K562 (cell line): ENCODE results near the gene TARM1. TPM values are rescaled to one million over a fixed set of nuclear protein-coding genes. Genes with fewer than 3 reads are reported as not detected.

ENCODE experiments used
- ATAC-seq: fragments of 200-7000 bp; cut with Tn5 transposase; 3 replicates; pipeline ENCODE4 v1.9.1; 2020; ENCODE audit warnings: moderate library complexity
- BruUV-seq: library from RNA; stranded (reverse); fragments of 400-500 nt; replicated peaks from 2 replicates; lab custom pipeline; 2021; lab: Mats Ljungman, UMichigan
- CTCF ChIA-PET: fragments of 300-600 bp; formaldehyde crosslinking; extraction: SDS; loops from one replicate; lab custom pipeline; 2021; ENCODE audit warnings: low intra/inter-chr PET ratio; lab: Yijun Ruan, JAX
- POLR2A ChIA-PET: fragments of 300-600, 350-650 bp; sonication (Branson Sonifier 250); formaldehyde crosslinking; extraction: SDS; loops from one replicate; lab custom pipeline; 2021; ENCODE audit warnings: antibody characterized with exemption, inconsistent platforms; lab: Yijun Ruan, JAX
- DNase-seq, 4 experiments: peaks; one replicate each; pipeline versions ENCODE4 v3.0.0 to v3.0.0-alpha.2; 2011 to 2018; ENCODE audit warnings: low spot score in 3 of 4, mixed read lengths in 3 of 4; ENCODE audit errors: extremely low read depth in 1 of 4
- FAIRE-seq: peaks from 2 replicates; lab custom pipeline; 2011; peaks lifted over from hg19 to GRCh38; lab: Jason Lieb, UNC
- H2AFZ ChIP-seq: 2 replicates; pipeline ENCODE4 v1.6.0; 2011; ENCODE audit warnings: low read depth, low read length, control low read depth, inconsistent platforms
- H3K27ac ChIP-seq: fragments of 200-600 bp; 3 replicates; pipeline ENCODE4 v1.8.0; 2011; ENCODE audit warnings: low read depth, mild to moderate bottlenecking, control low read depth, inconsistent platforms, low read length, moderate library complexity, mixed read lengths; ENCODE audit errors: extremely low read depth
- H3K27me3 ChIP-seq, 2 experiments: fragments of 300-600 bp in 1 of 2; 2 replicates in 1 of 2; 3 replicates in 1 of 2; pipeline versions ENCODE4 v1.6.0 to v1.8.0; 2011; ENCODE audit warnings: inconsistent platforms in 2 of 2, low read length in 2 of 2, mild to moderate bottlenecking in 1 of 2, mixed read lengths in 1 of 2, moderate library complexity in 1 of 2; ENCODE audit not compliant: control insufficient read depth in 2 of 2, insufficient read depth in 2 of 2
- H3K36me3 ChIP-seq: fragments of 300-600 bp; 3 replicates; pipeline ENCODE4 v1.8.0; 2011; ENCODE audit warnings: mild to moderate bottlenecking, low read length, inconsistent platforms; ENCODE audit not compliant: control insufficient read depth, insufficient read depth
- H3K4me1 ChIP-seq, 2 experiments: fragments of 200-600 bp in 1 of 2; replicated peaks in 1 of 2; 2 replicates in 1 of 2; 3 replicates in 1 of 2; pipeline versions ENCODE4 v1.5.1 to v1.8.0; 2011; ENCODE audit warnings: inconsistent platforms in 2 of 2, low read length in 2 of 2, mild to moderate bottlenecking in 1 of 2, mixed read lengths in 1 of 2, moderate library complexity in 1 of 2; ENCODE audit not compliant: control insufficient read depth in 2 of 2, insufficient read depth in 2 of 2
- H3K4me2 ChIP-seq: 2 replicates; pipeline ENCODE4 v1.6.1; 2011; ENCODE audit warnings: low read length, control low read depth, inconsistent platforms, mixed read lengths; ENCODE audit not compliant: insufficient read depth
- H3K4me3 ChIP-seq: fragments of 200-600 bp; sonication (generic), shearing (Covaris generic); 2 replicates; pipeline ENCODE4 v1.5.1; 2016; ENCODE audit warnings: control low read depth, inconsistent platforms
- H3K79me2 ChIP-seq: fragments of 200-600 bp; 3 replicates; pipeline ENCODE4 v1.8.0; 2011; ENCODE audit warnings: low read length, inconsistent platforms; ENCODE audit not compliant: control insufficient read depth, insufficient read depth
- H3K9ac ChIP-seq, 2 experiments: 2 replicates each; pipeline versions ENCODE4 v1.6.0 to v1.6.1; 2011; ENCODE audit warnings: low read depth in 2 of 2, low read length in 2 of 2, control low read depth in 1 of 2, inconsistent platforms in 1 of 2, mild to moderate bottlenecking in 1 of 2, mixed read lengths in 1 of 2; ENCODE audit not compliant: insufficient read depth in 1 of 2
- H3K9me1 ChIP-seq: one replicate; pipeline ENCODE4 v1.6.0; 2011; ENCODE audit warnings: inconsistent platforms, mild to moderate bottlenecking, low read length, moderate library complexity; ENCODE audit not compliant: control insufficient read depth, insufficient read depth
- H3K9me3 ChIP-seq: replicated peaks from 2 replicates; pipeline ENCODE4 v1.5.1; 2011; ENCODE audit warnings: low read depth, low read length, inconsistent platforms; ENCODE audit not compliant: control insufficient read depth, insufficient read depth
- H4K20me1 ChIP-seq: replicated peaks from 2 replicates; pipeline ENCODE4 v1.6.1; 2011; ENCODE audit warnings: low read length, inconsistent platforms, mixed read lengths; ENCODE audit not compliant: control insufficient read depth, insufficient read depth
- BCOR ChIP-seq: fragments of 450-650 bp; IDR thresholded peaks from 2 replicates; pipeline ENCODE4 v1.6.1; 2016
- BMI1 ChIP-seq: fragments of 150-350 bp; IDR thresholded peaks from 2 replicates; pipeline ENCODE4 v1.6.1; 2014; ENCODE audit warnings: low read length
- CBFB ChIP-seq: sonication (generic); formaldehyde crosslinking; IDR thresholded peaks from 2 replicates; pipeline ENCODE4 v1.4.0; 2020; ENCODE audit warnings: mild to moderate bottlenecking, missing genetic modification reagents
- GATAD2B ChIP-seq: fragments of 450-650 bp; IDR thresholded peaks from 2 replicates; pipeline ENCODE4 v1.6.1; 2017; ENCODE audit warnings: mild to moderate bottlenecking, borderline replicate concordance
- MNT ChIP-seq, 2 experiments: fragments of 450-650 bp; conservative IDR thresholded peaks; 2 replicates each; pipeline ENCODE4 v1.6.1; 2017; ENCODE audit warnings: mild to moderate bottlenecking in 2 of 2, moderate library complexity in 2 of 2
- POLR2AphosphoS2 ChIP-seq: IDR thresholded peaks from 2 replicates; pipeline ENCODE4 v1.6.1; 2012; ENCODE audit warnings: low read length, improper control_type of control experiment
- POLR2G ChIP-seq: fragments of 200-400 bp; formaldehyde crosslinking; IDR thresholded peaks from 2 replicates; pipeline ENCODE4 v1.6.1; 2017; ENCODE audit warnings: low read depth, mild to moderate bottlenecking, antibody characterized with exemption, low read length, moderate library complexity
- SREBF2 ChIP-seq: sonication (generic); formaldehyde crosslinking; IDR thresholded peaks from 2 replicates; pipeline ENCODE4 v1.4.0; 2020; ENCODE audit warnings: mild to moderate bottlenecking, missing genetic modification reagents
- TAF9B ChIP-seq: fragments of 450-650 bp; IDR thresholded peaks from 2 replicates; pipeline ENCODE4 v1.6.1; 2018; ENCODE audit warnings: mild to moderate bottlenecking; ENCODE audit not compliant: partially characterized antibody
- TFAM ChIP-seq: fragments of 250-450 bp; sonication (Bioruptor Pico); conservative IDR thresholded peaks from 2 replicates; pipeline ENCODE4 v1.5.0; 2021; ENCODE audit warnings: mild to moderate bottlenecking, moderate library complexity
- THRAP3 ChIP-seq: fragments of 450-650 bp; IDR thresholded peaks from 2 replicates; pipeline ENCODE4 v1.6.1; 2016; ENCODE audit warnings: mild to moderate bottlenecking, inconsistent platforms, borderline replicate concordance
- ZBTB2 ChIP-seq: fragments of 450-650 bp; IDR thresholded peaks from 2 replicates; pipeline ENCODE4 v1.6.1; 2016; ENCODE audit warnings: antibody characterized with exemption
- ZC3H11A ChIP-seq: IDR thresholded peaks from 2 replicates; pipeline ENCODE4 v1.6.1; 2012; ENCODE audit warnings: low read depth, low read length, improper control_type of control experiment
- ZNF436 ChIP-seq: fragments of 250-450, 450-650 bp; sonication (Bioruptor Pico); formaldehyde crosslinking; IDR thresholded peaks from 2 replicates; pipeline ENCODE4 v1.7.0; 2020; ENCODE audit warnings: mild to moderate bottlenecking
- ZNF592 ChIP-seq: fragments of 450-650 bp; IDR thresholded peaks from 2 replicates; pipeline ENCODE4 v1.6.1; 2017; ENCODE audit warnings: antibody characterized with exemption, mild to moderate bottlenecking
- ZNF699 ChIP-seq: fragments of 250-450 bp; sonication (Bioruptor Pico); IDR thresholded peaks from 2 replicates; pipeline ENCODE4 v1.8.0; 2021; ENCODE audit warnings: mild to moderate bottlenecking, moderate library complexity; ENCODE audit not compliant: insufficient replicate concordance
- ZNF778 ChIP-seq: fragments of 450-650 bp; formaldehyde crosslinking; IDR thresholded peaks from 2 replicates; pipeline ENCODE4 v1.4.0; 2020; ENCODE audit warnings: mild to moderate bottlenecking, moderate library complexity
- WGBS: fragments of 100-300 bp; shearing (Covaris generic); methylation state at CpG from one replicate; pipeline ENCODE4 v1.1.6; 2016; ENCODE audit warnings: low coverage, mixed read lengths; ENCODE audit not compliant: insufficient coverage; ENCODE audit errors: missing lambda C conversion rate; 5-methylcytosine and 5-hydroxymethylcytosine counted together
- in situ Hi-C: fragments of 300-500 bp; cut with MboI; formaldehyde crosslinking; loops from 4 replicates; pipeline ENCODE4 v1.15.0; 2018; ENCODE audit warnings: inconsistent platforms, mixed read lengths
- intact Hi-C: fragments of 100-400 bp; cut with micrococcal nuclease; formaldehyde crosslinking; loops from 2 replicates; pipeline ENCODE4 v1.14.2; 2022
- polyA plus RNA-seq, 8 experiments: library from polyadenylated mRNA; depleted of rRNA in 4 of 8; stranded (reverse) in 5 of 8; unstranded in 3 of 8; fragments of >200 nt; fragmentation: Nextera tagmentation in 2 of 8; fragmentation: Illumina TruSeq in 1 of 8; extraction: Ambion mirVana in 2 of 8; extraction: Trizol in 1 of 8; gene quantifications; 2 replicates each; pipeline versions ENCODE4 v1.2.1 to v1.2.3, GENCODE V29; 2011 to 2014; ENCODE audit warnings: inconsistent platforms in 1 of 8, missing spikeins in 1 of 8
- total RNA-seq, 7 experiments: library from RNA; depleted of rRNA in 6 of 7; stranded (reverse); fragments of >200 nt in 6 of 7; fragmentation: Illumina TruSeq in 2 of 7; extraction: Trizol in 2 of 7; gene quantifications; 2 replicates each; pipeline versions ENCODE4 v1.2.1 to v1.2.3, GENCODE V29; 2011 to 2021; ENCODE audit warnings: low replicate concordance in 1 of 7

TARM1 gene
- total and polyA plus RNA-seq, 9 of the 15 experiments (the other 6 are each of a cell fraction or from before 2014, with no cell fraction given) = not detected

GRCh38 chr19:54045771-54046170 is 35.4 kb downstream of the TARM1 start:
- in situ Hi-C loops = no loop called here
- TF ChIP-seq ZNF699 (CRISPR knock-in tag) (no peak), TAF9B (peak; percentile 13), THRAP3 (no peak), POLR2AphosphoS2 (no peak), SREBF2 (CRISPR knock-in tag) (no peak), MNT (conservative IDR thresholded peaks at IDR 0.05) (no peak; a peak in 1 of 4 replicates), ZC3H11A (0 out of 2 replicates have a peak, but pooled peaks have one; percentile 20), CBFB (no peak), POLR2G (no peak), ZNF778 (CRISPR knock-in tag) (no peak), TFAM (CRISPR knock-in tag) (no peak), ZNF592 (no peak), GATAD2B (peak; percentile 84), BMI1 (no peak), BCOR (peak; percentile 38; the same call in 1 of the 2 replicates), ZBTB2 (peak; percentile 88), ZNF436 (CRISPR knock-in tag) (no peak)

More at GRCh38 chr19:54045771-54046170, 35.4 kb downstream of the TARM1 start:
- no peaks in the 10 kb centered on the region for H4K20me1 ChIP-seq
- H3K36me3 ChIP-seq = no peaks in the 10 kb centered on the region
- no peak overlapping the region for H3K4me2 ChIP-seq
- no peak overlapping the region for H3K27ac ChIP-seq
- no TSS peak for BruUV-seq
- DNase-seq (no peak), FAIRE-seq (no peak), ATAC-seq (no peak)
- H3K9me1 ChIP-seq = no peaks in the 10 kb centered on the region
- H3K4me1 ChIP-seq = no peaks in the 10 kb centered on the region; a peak in 1 of 5 replicates
- H3K79me2 ChIP-seq = no peaks in the 10 kb centered on the region
- H3K9ac ChIP-seq = no peak overlapping the region
- no peaks in the 10 kb centered on the region for H3K9me3 ChIP-seq
- H3K4me3 ChIP-seq = no peak overlapping the region
- WGBS = 2% methylated on average over 2 of the region's 2 CpGs
- POLR2A ChIA-PET = no interaction called here
- H3K27me3 ChIP-seq = peaks cover 11 to 30% of the 10 kb centered on the region in 2 experiments; a peak in 4 of 5 replicates
- CTCF ChIA-PET = no interaction called here
- intact Hi-C loops = no loop called here
- H2AFZ ChIP-seq = no peak overlapping the region
